Prostate gland (tissue), 2 donors: ENCODE measurements around the gene TSPAN18. TPM values are rescaled to one million over a fixed set of nuclear protein-coding genes. Genes with fewer than 3 reads are reported as not detected.

Experiments
- DNase-seq: peaks from one replicate; pipeline ENCODE4 v3.0.0-alpha.2; 2019; ENCODE audit warnings: low spot score
- H3K27ac ChIP-seq, 2 donors: fragments of 200-600 bp; sonication (generic); 2 replicates each; pipeline ENCODE4 v1.5.1; 2017 to 2019
- H3K27me3 ChIP-seq: fragments of 200-600 bp; sonication (generic); replicated peaks from 2 replicates; pipeline ENCODE4 v1.5.1; 2019; ENCODE audit not compliant: insufficient read depth
- H3K36me3 ChIP-seq, 2 donors: fragments of 200-600 bp; sonication (generic); 1 replicate in 1 of 2; 2 replicates in 1 of 2; pipeline versions ENCODE4 v1.5.1 to v1.8.1; 2017 to 2019
- H3K4me1 ChIP-seq: fragments of 200-600 bp; sonication (generic); replicated peaks from 2 replicates; pipeline ENCODE4 v1.5.1; 2019
- H3K4me3 ChIP-seq, 2 donors: fragments of 200-600 bp; sonication (generic); 2 replicates each; pipeline ENCODE4 v1.5.1; 2017 to 2019
- H3K9me3 ChIP-seq: fragments of 200-600 bp; sonication (generic); 2 replicates; pipeline ENCODE4 v1.5.1; 2017
- POLR2A ChIP-seq: fragments of 450-650 bp; IDR thresholded peaks from one replicate; pipeline ENCODE4 v1.6.1; 2016; ENCODE audit warnings: antibody characterized with exemption, mild to moderate bottlenecking
- POLR2AphosphoS5 ChIP-seq: sonication (generic); formaldehyde crosslinking; IDR thresholded peaks from one replicate; pipeline ENCODE4 v1.6.1; 2017; ENCODE audit warnings: antibody characterized with exemption
- WGBS: methylation state at CpG from one replicate; pipeline ENCODE4 v1.1.5; 2018; 5-methylcytosine and 5-hydroxymethylcytosine counted together
- intact Hi-C: fragments of 100-400 bp; cut with DNase I; formaldehyde crosslinking; loops from one replicate; pipeline ENCODE4 v1.14.2; 2022
- total RNA-seq, 2 donors: library from RNA; depleted of rRNA; stranded (reverse); fragments of >200 nt; gene quantifications; one replicate each; pipeline ENCODE4 v1.1.0, GENCODE V29; 2016
- TF ChIP-seq, protein P1 (sequence below), 4 experiments: fragments of 200-600 bp in 2 of 4; fragments of 450-650 bp in 2 of 4; sonication (generic) in 2 of 4; IDR thresholded peaks; 1 replicate in 3 of 4; 2 replicates in 1 of 4; pipeline ENCODE4 v1.5.1; 2016 to 2019; ENCODE audit warnings: antibody characterized with exemption in 4 of 4, mild to moderate bottlenecking in 2 of 4, moderate library complexity in 2 of 4

Gene TSPAN18
- total RNA-seq, 2 donors from 2014 or later, result 4.1 to 6.6 TPM

DNA sequence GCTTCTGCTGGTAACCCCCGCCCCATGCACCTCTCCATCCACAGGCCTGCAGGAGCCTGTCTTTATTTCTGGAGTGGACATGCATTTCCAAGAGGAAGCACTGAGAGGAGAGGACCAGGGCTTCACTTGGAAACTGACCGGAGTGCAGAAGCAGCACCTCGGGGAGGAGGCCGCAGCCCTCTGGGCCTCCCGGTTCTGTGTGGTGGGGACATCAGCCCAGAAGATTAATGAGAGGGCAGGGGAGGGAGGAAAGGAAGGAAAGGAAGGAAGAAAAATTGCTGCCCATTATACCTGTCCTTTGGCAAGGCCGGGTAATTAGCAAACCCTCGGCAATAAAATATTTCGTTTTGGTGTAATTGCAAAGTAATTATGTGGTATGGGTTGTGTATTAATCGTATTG, 126.9 kb downstream of the TSPAN18 start:
- intact Hi-C loops, result no loop called here
- H3K27ac ChIP-seq, result no peak overlapping the region
- WGBS, result 66% methylated on average over 9 of the region's 9 CpGs
- DNase-seq, result no peak
- no peaks in the 10 kb centered on the region for H3K36me3 ChIP-seq
- H3K27me3 ChIP-seq, result no peaks in the 10 kb centered on the region
- H3K9me3 ChIP-seq, result no peaks in the 10 kb centered on the region
- no peaks in the 10 kb centered on the region for H3K4me1 ChIP-seq
- no peak overlapping the region for H3K4me3 ChIP-seq
- TF ChIP-seq POLR2A (no peak), POLR2AphosphoS5 (no peak)
- TF ChIP-seq, protein P1, sequence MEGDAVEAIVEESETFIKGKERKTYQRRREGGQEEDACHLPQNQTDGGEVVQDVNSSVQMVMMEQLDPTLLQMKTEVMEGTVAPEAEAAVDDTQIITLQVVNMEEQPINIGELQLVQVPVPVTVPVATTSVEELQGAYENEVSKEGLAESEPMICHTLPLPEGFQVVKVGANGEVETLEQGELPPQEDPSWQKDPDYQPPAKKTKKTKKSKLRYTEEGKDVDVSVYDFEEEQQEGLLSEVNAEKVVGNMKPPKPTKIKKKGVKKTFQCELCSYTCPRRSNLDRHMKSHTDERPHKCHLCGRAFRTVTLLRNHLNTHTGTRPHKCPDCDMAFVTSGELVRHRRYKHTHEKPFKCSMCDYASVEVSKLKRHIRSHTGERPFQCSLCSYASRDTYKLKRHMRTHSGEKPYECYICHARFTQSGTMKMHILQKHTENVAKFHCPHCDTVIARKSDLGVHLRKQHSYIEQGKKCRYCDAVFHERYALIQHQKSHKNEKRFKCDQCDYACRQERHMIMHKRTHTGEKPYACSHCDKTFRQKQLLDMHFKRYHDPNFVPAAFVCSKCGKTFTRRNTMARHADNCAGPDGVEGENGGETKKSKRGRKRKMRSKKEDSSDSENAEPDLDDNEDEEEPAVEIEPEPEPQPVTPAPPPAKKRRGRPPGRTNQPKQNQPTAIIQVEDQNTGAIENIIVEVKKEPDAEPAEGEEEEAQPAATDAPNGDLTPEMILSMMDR (IDR thresholded peaks at IDR 0.05), result no peak

DNA sequence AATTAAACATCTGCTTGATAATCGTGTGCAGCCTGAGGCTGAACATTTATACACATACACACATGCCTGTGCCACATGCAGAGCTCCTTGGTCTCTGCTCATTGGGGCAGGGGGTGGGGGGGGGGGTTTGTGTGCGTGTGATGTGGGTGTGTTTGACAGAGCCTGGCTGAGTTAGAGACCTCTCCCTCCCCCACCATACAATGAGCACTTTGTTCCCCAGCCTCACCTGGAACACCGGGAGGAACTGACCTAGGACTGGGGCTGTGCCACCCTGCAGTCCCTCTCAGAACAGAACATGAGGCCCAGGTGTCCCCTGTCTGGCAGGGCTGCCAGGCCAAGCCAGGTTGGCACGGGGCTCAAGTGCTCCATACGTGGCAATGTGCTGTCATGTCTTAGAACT, 127.3 kb downstream of the TSPAN18 start:
- H3K4me3 ChIP-seq, result no peak overlapping the region
- intact Hi-C loops, result no loop called here
- no peaks in the 10 kb centered on the region for H3K36me3 ChIP-seq
- no peaks in the 10 kb centered on the region for H3K9me3 ChIP-seq
- no peaks in the 10 kb centered on the region for H3K4me1 ChIP-seq
- whole genome bisulfite sequencing, result 30% methylated on average over 5 of the region's 5 CpGs
- H3K27me3 ChIP-seq, result no peaks in the 10 kb centered on the region
- H3K27ac ChIP-seq, result peak overlapping the region in 1 of 2 donors; percentile 17
- DNase-seq, result no peak
- TF ChIP-seq, protein P1 (IDR thresholded peaks at IDR 0.05), result no peak
- no peak for TF ChIP-seq POLR2A
- TF ChIP-seq POLR2AphosphoS5, result no peak

DNA sequence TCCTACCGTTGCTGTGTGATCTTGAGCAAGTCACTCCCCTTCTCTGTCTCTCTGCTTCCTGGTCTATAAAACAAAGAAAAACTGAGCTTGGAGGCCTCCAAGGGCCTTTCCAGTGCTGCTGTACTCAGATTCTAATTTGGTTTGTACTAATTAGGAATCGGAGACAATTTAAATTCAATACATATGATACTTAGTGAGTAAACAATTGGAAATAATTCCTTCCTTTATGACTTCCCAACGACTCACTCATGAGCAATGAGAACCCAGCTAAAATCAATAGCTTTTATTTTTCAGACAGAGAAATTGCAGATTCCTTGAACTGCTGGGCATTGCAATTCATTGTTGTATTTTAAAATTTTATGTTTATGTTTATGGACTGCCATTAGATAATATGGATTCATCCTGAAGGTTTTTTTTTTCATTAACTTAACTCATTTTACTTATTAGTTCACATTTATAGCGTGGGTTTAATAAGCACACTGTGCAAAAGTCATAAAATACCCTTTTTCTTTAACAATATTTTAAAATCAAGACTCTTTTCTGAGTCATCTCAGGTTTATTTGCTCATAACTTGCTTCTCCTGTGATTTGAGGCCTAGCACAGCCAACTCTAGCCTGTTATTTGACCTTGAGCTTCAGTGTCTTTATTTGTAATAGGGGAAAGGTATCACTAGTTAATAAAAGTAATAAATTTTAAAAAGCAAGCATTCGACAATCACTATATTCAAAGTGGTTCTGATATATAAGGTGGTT, 128.2 kb downstream of the TSPAN18 start:
- H3K4me1 ChIP-seq, result no peaks in the 10 kb centered on the region
- no peak overlapping the region for H3K4me3 ChIP-seq
- no peaks in the 10 kb centered on the region for H3K9me3 ChIP-seq
- DNase-seq, result no peak
- peak overlapping the region in 1 of 2 donors; percentile 17 for H3K27ac ChIP-seq
- no peaks in the 10 kb centered on the region for H3K36me3 ChIP-seq
- intact Hi-C loops, result no loop called here
- H3K27me3 ChIP-seq, result no peaks in the 10 kb centered on the region
- WGBS, result 56% methylated on average over 5 of the region's 5 CpGs
- TF ChIP-seq POLR2AphosphoS5 (no peak), POLR2A (no peak)
- TF ChIP-seq, protein P1 (IDR thresholded peaks at IDR 0.05), result no peak

DNA sequence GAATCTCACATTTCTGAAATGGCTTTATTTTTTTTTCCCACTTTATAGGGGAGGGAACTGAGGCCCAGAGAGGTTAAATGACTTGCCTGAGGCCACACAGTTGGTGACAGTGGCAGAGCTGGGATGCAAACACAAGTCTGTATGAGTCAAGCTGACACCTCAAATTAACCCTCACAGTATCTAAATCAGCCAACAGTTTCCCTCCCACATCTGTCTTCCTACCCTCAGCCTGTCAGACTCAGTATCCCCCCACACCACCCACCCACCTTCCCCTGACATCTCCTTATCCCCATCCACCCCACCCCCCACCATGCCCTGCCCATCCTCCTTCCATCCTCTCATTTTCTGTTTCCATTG, 128.7 kb downstream of the TSPAN18 start:
- Histone ChIP-seq H3K27me3 (no peaks in the 10 kb centered on the region), H3K4me3 (no peak overlapping the region), H3K4me1 (no peaks in the 10 kb centered on the region), H3K9me3 (no peaks in the 10 kb centered on the region), H3K27ac (no peak overlapping the region), H3K36me3 (no peaks in the 10 kb centered on the region)
- intact Hi-C loops, result no loop called here
- DNase-seq, result no peak
- TF ChIP-seq POLR2AphosphoS5 (no peak), POLR2A (no peak)
- TF ChIP-seq, protein P1 (IDR thresholded peaks at IDR 0.05), result no peak

DNA sequence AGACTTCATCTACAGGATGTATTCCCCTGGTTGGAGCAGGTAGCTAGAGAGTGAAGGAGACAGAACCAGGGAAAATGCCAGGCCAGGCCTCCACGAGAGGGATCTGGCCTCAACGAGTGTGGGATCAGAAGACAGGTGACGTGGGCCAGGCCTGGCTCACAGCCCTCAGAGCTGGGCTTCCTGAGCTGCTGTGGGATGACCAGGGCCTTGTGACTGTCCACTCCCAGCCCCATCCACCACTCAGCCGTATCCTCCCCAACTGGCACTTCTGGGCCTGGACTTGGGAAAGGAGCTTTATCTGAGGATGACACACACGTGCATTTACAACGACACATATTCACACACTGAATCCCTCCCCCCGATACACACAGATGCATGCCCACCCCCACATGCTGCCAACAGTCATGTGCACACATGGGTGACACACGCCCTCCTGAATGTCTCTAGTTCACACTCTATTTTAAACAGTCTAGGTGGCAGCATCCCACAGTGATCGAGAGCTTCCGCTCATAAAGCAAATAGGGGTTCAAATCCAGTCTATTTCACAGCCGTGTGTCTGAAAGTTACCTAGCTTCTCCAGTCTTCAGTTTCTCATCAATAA, 130.8 kb downstream of the TSPAN18 start:
- no peaks in the 10 kb centered on the region for H3K27me3 ChIP-seq
- DNase-seq, result no peak
- peak overlapping the region in 1 of 2 donors; percentile 28 for H3K27ac ChIP-seq
- H3K4me1 ChIP-seq, result no peaks in the 10 kb centered on the region
- H3K4me3 ChIP-seq, result no peak overlapping the region
- TF ChIP-seq POLR2AphosphoS5, result no peak
- H3K36me3 ChIP-seq, result no peaks in the 10 kb centered on the region
- intact Hi-C loops, result no loop called here
- 70% methylated on average over 11 of the region's 11 CpGs for WGBS
- H3K9me3 ChIP-seq, result no peaks in the 10 kb centered on the region
